HepG2 (cell line): ENCODE results near the gene C20orf144. TPM values are rescaled to one million over a fixed set of nuclear protein-coding genes. Genes with fewer than 3 reads are reported as not detected.

Experiments
- AKNA ChIP-seq: sonication (generic); formaldehyde crosslinking; IDR thresholded peaks from 2 replicates; pipeline ENCODE4 v1.4.0; 2020; ENCODE audit warnings: missing genetic modification reagents, borderline replicate concordance
- CENPBD1 ChIP-seq: sonication (generic); formaldehyde crosslinking; IDR thresholded peaks from 2 replicates; pipeline ENCODE4 v1.8.0; 2022; ENCODE audit warnings: missing genetic modification reagents, low read depth, mild to moderate bottlenecking, borderline replicate concordance
- E2F2 ChIP-seq: sonication (generic); formaldehyde crosslinking; IDR thresholded peaks from 2 replicates; pipeline ENCODE4 v1.4.0; 2020; ENCODE audit warnings: missing genetic modification reagents, borderline replicate concordance
- ELK4 ChIP-seq: sonication (generic); formaldehyde crosslinking; IDR thresholded peaks from 2 replicates; pipeline ENCODE4 v1.9.0; 2021; ENCODE audit warnings: missing genetic modification reagents, borderline replicate concordance
- HCFC1 ChIP-seq: fragments of 150-350 bp; IDR thresholded peaks from 2 replicates; pipeline ENCODE4 v1.6.1; 2014; ENCODE audit warnings: low read depth, low read length
- PHF8 ChIP-seq: sonication (generic); formaldehyde crosslinking; IDR thresholded peaks from 2 replicates; pipeline ENCODE4 v1.5.0; 2020; ENCODE audit warnings: missing genetic modification reagents
- PTBP1 ChIP-seq: fragments of 200-400 bp; formaldehyde crosslinking; IDR thresholded peaks from 2 replicates; pipeline ENCODE4 v1.6.1; 2018; ENCODE audit warnings: low read length, low read depth; ENCODE audit not compliant: poor library complexity, severe bottlenecking
- RFXAP ChIP-seq: sonication (generic); formaldehyde crosslinking; IDR thresholded peaks from 2 replicates; pipeline ENCODE4 v1.4.0; 2020; ENCODE audit warnings: missing genetic modification reagents, borderline replicate concordance
- THAP7 ChIP-seq: sonication (generic); formaldehyde crosslinking; IDR thresholded peaks from 2 replicates; pipeline ENCODE4 v1.8.1; 2023; ENCODE audit warnings: mild to moderate bottlenecking, missing genetic modification reagents
- ZBTB38 ChIP-seq: sonication (generic); formaldehyde crosslinking; IDR thresholded peaks from 2 replicates; pipeline ENCODE4 v1.5.1; 2020; ENCODE audit warnings: mild to moderate bottlenecking, missing genetic modification reagents
- ZNF10 ChIP-seq: sonication (generic); formaldehyde crosslinking; IDR thresholded peaks from 2 replicates; pipeline ENCODE4 v1.4.0; 2020; ENCODE audit warnings: mild to moderate bottlenecking, low read depth, missing genetic modification reagents, borderline replicate concordance
- ZNF121 ChIP-seq: sonication (generic); formaldehyde crosslinking; IDR thresholded peaks from 2 replicates; pipeline ENCODE4 v1.5.0; 2020; ENCODE audit warnings: mild to moderate bottlenecking, missing genetic modification reagents
- ZNF558 ChIP-seq: sonication (generic); formaldehyde crosslinking; IDR thresholded peaks from 2 replicates; pipeline ENCODE4 v1.9.0; 2022; ENCODE audit warnings: mild to moderate bottlenecking, missing genetic modification reagents, borderline replicate concordance
- ZNF577 ChIP-seq: sonication (generic); formaldehyde crosslinking; IDR thresholded peaks from 2 replicates; pipeline ENCODE4 v1.4.0; 2020; ENCODE audit warnings: mild to moderate bottlenecking, low read depth, missing genetic modification reagents, borderline replicate concordance
- ZNF629 ChIP-seq: sonication (generic); formaldehyde crosslinking; conservative IDR thresholded peaks from 2 replicates; pipeline ENCODE4 v1.5.0; 2020; ENCODE audit warnings: missing genetic modification reagents
- ZNF761 ChIP-seq: sonication (generic); formaldehyde crosslinking; conservative IDR thresholded peaks from 2 replicates; pipeline ENCODE4 v1.4.0; 2020; ENCODE audit warnings: mild to moderate bottlenecking, missing genetic modification reagents
- ZSCAN5A ChIP-seq: sonication (generic); formaldehyde crosslinking; IDR thresholded peaks from 2 replicates; pipeline ENCODE4 v1.8.0; 2022; ENCODE audit warnings: mild to moderate bottlenecking, missing genetic modification reagents, borderline replicate concordance
- polyA plus RNA-seq, 8 experiments: library from polyadenylated mRNA; depleted of rRNA in 3 of 8; stranded (reverse) in 7 of 8; unstranded in 1 of 8; fragments of >200 nt; fragmentation: Illumina TruSeq in 4 of 8; extraction: Trizol in 4 of 8; gene quantifications; 2 replicates each; pipeline versions ENCODE4 v1.2.1 to v1.2.3, GENCODE V29; 2011 to 2016; ENCODE audit warnings: low read depth in 4 of 8, missing spikeins in 1 of 8, mixed read lengths in 1 of 8; ENCODE audit not compliant: insufficient read depth in 1 of 8
- total RNA-seq, 5 experiments: library from RNA; depleted of rRNA; stranded (reverse); fragments of >200 nt; fragmentation: Illumina TruSeq; extraction: Trizol; gene quantifications; 2 replicates each; pipeline ENCODE4 v1.2.3, GENCODE V29; 2016; ENCODE audit warnings: low read depth in 1 of 5

C20orf144 gene
- total and polyA plus RNA-seq, 2 of the 13 experiments (the other 11 are each of a cell fraction or from before 2014, with no cell fraction given): 0.09 to 0.16 TPM

GRCh38 chr20:33686100-33686983, 24.2 kb downstream of the C20orf144 start, which contains the start of gene E2F1 (continued):
- TF ChIP-seq PTBP1 (no peak), ZBTB38 (CRISPR knock-in tag) (no peak), ZSCAN5A (CRISPR knock-in tag) (peak; percentile 80; the same call in 1 of the 2 replicates), ZNF558 (peak; percentile 98; the same call in 1 of the 2 replicates), HCFC1 (no peak), E2F2 (peak; percentile 99; the same call in 1 of the 2 replicates), ZNF10 (CRISPR knock-in tag) (no peak), ELK4 (CRISPR knock-in tag) (no peak), ZNF121 (CRISPR knock-in tag) (no peak; the same call in 1 of the 2 replicates), CENPBD1 (CRISPR knock-in tag) (no peak), ZNF761 (CRISPR knock-in tag) (peak; percentile 76; the same call in 1 of the 2 replicates), AKNA (no peak), RFXAP (CRISPR knock-in tag) (peak; percentile 93), ZNF577 (CRISPR knock-in tag) (no peak), PHF8 (CRISPR knock-in tag) (peak; percentile 5; the same call in 1 of the 2 replicates), THAP7 (0 out of 2 replicates have a peak, but pooled peaks have one; percentile 57), ZNF629 (peak; percentile 31; the same call in 1 of the 2 replicates)
